Measurements from ENCODE around the gene ZNF202.
A peak's percentile ranks its signal among the peaks of the same experiment; 100 is the strongest.

Gene ZNF202

DNA sequence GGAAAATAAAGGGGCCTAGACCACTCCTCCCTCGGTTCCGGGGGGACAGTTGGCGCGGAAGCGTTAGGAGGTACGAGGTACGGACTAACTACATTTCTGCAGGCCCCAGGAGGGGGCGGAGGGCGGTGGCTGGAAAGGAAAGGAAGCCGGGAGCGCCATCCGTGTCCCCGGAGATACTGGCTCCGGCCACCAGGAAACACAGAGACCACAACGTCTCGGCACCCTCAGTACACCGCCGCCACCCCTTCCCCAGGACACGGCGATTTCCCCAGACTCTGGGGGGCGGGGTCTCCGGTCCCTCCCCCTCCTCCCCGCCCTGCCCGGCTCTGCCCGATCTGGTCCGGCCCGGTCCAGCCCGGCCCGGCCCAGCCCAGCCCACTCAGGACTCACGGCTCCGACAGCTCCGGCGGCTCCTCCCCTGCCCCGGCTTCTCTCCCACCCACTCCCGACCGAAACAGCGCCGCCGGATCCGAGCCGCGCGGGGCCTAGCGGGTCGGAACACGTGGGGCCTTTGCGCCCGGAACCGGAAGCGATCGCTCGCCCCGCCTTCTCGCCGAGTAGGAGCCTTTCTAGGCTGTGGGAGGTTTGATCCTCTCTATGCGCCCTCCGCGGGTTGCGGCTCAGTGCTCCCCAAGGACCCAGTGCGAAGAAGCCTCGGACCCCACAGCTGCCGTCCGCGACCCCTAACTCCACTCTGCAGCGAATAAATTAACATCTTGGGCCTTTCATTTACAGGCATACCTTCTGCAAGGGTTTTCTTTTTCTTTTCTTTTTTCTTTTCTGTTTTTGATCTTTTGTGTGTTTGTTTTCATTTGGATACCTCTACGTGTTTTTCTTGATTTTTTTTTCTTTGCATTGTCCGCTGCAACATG lies at the start of gene ZNF202:
ZNF202 (minus strand) TSS at position 502 of the 872 bp plus-strand sequence. CDS start 10,772 bp downstream, outside the sequence.
- Mint-ChIP-seq H3K4me1 (peaks cover 18 to 37% of the 10 kb centered on the region in 2 donors), H3K27me3 (peaks cover 7 to 19% of the 10 kb centered on the region in 2 donors), H3K4me3 (peak within 1 kb of the TSS; percentile 90 to 98), H3K9me3 (no peaks in the 10 kb centered on the region), H3K36me3 (peaks cover 10 to 16% of the 10 kb centered on the region in 2 donors), H3K27ac (peak within 1 kb of the TSS; percentile 98)
- ATAC-seq (replicated peaks) (peak; percentile 99), DNase-seq (peak; percentile 88)

DNA sequence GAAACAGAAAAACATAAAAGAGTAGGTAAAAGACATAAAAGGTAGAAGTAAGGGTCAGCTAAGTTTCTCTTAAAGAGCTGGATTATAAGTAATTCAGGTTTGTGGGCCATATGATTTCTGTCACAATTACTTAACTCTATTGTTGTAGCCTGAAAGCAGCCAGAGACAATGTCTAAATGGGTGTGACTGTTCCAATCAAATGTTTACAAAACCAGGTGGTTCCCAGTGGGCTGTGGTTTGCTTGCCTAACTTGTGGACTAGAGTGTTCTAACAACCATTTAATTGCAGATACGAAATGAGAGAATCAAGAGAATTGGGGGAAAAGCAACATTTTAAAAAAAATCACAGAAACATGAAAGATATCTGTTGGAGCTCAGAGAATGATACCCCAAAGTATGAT lies 42.1 kb upstream of the ZNF202 start:
- H3K9me3 Mint-ChIP-seq, result peaks cover 0 to 1% of the 10 kb centered on the region in 2 donors
- no peak overlapping the region for H3K27ac Mint-ChIP-seq
- no peak overlapping the region for H3K4me3 Mint-ChIP-seq
- DNase-seq (no peak), ATAC-seq (replicated peaks) (no peak)
- no peaks in the 10 kb centered on the region for H3K36me3 Mint-ChIP-seq
- peaks cover 9 to 10% of the 10 kb centered on the region in 2 donors for H3K27me3 Mint-ChIP-seq
- no peaks in the 10 kb centered on the region for H3K4me1 Mint-ChIP-seq

DNA sequence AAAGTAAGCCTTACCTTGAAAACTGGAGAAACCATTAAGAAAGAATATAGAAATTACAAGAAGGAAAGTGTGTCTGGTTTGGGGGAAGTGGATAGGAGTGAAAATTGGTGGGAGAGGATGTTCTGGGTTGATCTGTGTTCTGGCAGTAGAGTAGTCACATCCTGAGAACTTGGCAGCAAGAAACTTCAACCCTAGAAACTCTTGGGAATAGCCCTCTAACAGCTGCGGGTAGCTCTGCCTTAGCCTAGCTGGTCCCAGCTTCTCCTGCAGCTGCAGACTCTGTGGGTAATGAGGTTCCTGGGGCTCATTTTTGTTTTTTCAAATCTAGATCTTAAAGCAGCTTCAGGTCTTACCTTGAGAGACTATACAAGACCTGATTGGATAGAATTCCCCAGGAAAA lies 37.1 kb upstream of the ZNF202 start:
- Mint-ChIP-seq H3K27ac (no peak overlapping the region), H3K4me3 (no peak overlapping the region), H3K4me1 (no peaks in the 10 kb centered on the region)

DNA sequence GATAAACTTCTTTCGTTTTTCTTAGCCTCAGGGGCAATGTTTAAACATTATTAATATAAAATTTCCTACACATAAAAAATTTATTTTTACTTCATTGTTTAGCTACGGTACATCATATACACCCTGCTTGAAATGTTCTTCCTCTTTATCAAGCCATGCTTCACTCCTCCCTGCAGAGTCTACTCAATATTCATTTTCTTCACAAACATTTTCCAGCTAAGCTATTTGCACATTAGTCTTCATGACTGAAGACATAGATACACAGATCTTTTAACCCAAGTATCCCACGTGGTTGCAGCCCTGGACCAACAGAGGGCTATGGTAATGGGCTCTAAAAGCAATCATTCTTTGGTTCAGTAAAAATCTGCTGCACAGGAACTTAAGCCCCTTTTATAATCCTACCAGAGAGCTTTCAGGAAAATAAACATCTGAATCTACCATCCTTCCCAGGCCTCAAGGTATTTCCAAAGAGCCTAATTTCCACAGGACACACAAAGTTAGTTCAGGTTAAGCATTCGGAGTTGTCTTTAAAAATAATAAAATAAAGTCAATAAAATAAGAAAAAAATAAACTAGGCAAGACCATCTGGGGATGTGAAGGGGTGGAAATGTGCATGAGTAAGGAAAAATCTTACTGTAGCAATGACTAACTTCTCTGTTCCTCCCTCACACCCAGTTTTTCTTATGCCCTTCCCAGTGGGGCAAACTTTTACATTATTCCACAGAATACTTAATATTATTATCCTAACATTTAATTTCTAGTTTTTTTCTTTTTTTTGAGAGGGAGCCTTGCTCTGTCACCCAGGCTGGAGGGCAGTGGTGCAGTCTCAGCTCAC lies 34.5 kb upstream of the ZNF202 start:
- Mint-ChIP-seq H3K27ac (no peak overlapping the region), H3K4me1 (no peaks in the 10 kb centered on the region), H3K9me3 (peaks cover 3 to 6% of the 10 kb centered on the region in 2 donors), H3K4me3 (no peak overlapping the region), H3K36me3 (no peaks in the 10 kb centered on the region), H3K27me3 (peaks cover 11 to 14% of the 10 kb centered on the region in 2 donors)
- DNase-seq (no peak), ATAC-seq (replicated peaks) (no peak)

More for the DNA sequence above, 37.1 kb upstream of the ZNF202 start:
- Mint-ChIP-seq H3K36me3 (no peaks in the 10 kb centered on the region), H3K27me3 (peaks cover 14 to 15% of the 10 kb centered on the region in 2 donors), H3K9me3 (no peaks in the 10 kb centered on the region)
- ATAC-seq (replicated peaks), result no peak
- no peak for DNase-seq

DNA sequence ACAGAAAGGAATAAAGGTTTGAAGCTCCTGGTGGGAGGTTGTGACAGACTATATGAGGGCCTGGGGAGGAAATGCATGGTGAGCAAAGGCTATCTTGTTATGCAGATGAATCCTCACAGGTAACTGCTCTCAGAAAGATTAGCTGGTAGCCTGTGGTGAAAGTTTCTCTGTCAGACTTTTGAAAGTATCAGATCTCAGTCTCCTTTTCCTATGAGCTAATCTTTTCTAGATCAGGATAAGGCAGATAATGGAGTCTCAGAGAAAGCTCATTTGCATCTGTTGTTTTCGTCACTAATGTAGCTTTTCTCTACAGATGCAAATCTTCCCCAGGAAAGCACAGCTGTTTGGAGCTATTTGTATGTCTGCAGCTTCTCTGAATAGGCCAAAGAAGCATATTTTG lies 33.8 kb upstream of the ZNF202 start:
- Mint-ChIP-seq H3K27me3 (peaks cover 10 to 14% of the 10 kb centered on the region in 2 donors), H3K27ac (no peak overlapping the region), H3K36me3 (no peaks in the 10 kb centered on the region), H3K9me3 (peaks cover 3 to 6% of the 10 kb centered on the region in 2 donors), H3K4me3 (no peak overlapping the region), H3K4me1 (no peaks in the 10 kb centered on the region)
- DNase-seq, result no peak
- no peak for ATAC-seq (replicated peaks)

DNA sequence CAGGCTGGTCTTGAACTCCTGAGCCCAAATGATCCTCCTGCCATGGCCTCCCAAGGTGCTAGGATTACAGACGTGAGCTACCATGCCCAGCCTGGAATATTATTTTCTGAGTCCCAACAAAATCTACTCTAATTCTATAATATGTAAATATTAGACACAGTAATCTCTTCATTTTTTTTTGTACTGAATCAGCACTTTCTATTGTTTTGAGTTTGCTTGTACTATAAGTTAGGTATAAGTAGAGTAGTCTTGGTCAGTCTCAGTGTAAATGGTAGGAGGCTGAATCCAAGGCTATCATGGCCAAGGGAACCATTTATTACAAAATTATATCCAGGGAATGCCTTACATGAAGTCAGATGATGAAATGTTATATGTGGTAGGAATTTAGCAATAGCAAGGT lies 32.5 kb upstream of the ZNF202 start:
- Mint-ChIP-seq H3K4me1 (no peaks in the 10 kb centered on the region), H3K9me3 (peaks cover 3 to 6% of the 10 kb centered on the region in 2 donors), H3K27ac (no peak overlapping the region), H3K27me3 (peaks cover 6 to 9% of the 10 kb centered on the region in 2 donors), H3K36me3 (no peaks in the 10 kb centered on the region), H3K4me3 (no peak overlapping the region)
- ATAC-seq (replicated peaks), result no peak
- no peak for DNase-seq

DNA sequence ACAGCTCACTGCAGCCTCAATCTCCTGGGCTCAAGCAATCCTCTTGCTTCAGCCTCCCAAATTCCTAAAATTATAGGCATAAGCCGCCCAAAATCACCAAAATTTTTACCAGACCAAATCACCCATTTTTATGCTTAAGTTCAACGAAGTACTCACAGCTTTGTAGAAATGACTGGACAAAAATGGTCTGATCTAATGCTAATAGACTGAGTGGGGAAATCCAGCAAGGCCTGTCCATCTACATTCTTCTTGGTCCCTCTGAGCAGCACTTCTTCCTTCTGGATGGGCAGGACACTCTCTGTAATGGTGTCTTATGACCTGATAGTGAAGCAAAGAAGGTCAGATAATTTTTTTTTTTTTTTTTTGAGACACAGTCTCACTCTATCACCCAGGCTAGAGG lies 31.6 kb upstream of the ZNF202 start:
- H3K27ac Mint-ChIP-seq, result no peak overlapping the region
- DNase-seq (no peak), ATAC-seq (replicated peaks) (no peak)
- H3K9me3 Mint-ChIP-seq, result peaks cover 3 to 6% of the 10 kb centered on the region in 2 donors
- no peaks in the 10 kb centered on the region for H3K36me3 Mint-ChIP-seq
- peaks cover 6 to 7% of the 10 kb centered on the region in 2 donors for H3K27me3 Mint-ChIP-seq
- H3K4me1 Mint-ChIP-seq, result no peaks in the 10 kb centered on the region
- H3K4me3 Mint-ChIP-seq, result no peak overlapping the region

DNA sequence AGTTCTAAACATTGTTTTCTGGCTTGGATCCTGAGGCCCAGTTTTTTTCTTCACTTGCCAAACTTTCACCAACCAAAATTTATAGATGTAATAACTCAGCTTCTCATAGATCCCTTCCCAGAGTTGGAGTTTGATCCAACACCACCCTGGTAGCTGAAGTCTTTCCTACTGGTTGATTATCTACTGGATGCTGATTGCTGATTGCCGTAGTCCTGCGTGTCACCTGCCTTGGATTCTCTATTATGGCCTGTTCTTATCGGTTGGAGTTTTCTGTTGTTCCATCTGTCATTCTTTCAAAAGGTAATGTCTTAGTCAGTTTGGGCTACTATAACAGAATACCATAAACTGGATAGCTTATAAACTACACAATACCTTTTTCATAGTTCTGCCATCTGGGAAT lies 30.2 kb upstream of the ZNF202 start:
- DNase-seq (no peak), ATAC-seq (replicated peaks) (no peak)
- Mint-ChIP-seq H3K4me3 (no peak overlapping the region), H3K9me3 (peaks cover 3 to 6% of the 10 kb centered on the region in 2 donors), H3K36me3 (no peaks in the 10 kb centered on the region), H3K27ac (no peak overlapping the region), H3K4me1 (no peaks in the 10 kb centered on the region), H3K27me3 (peaks cover 13 to 14% of the 10 kb centered on the region in 2 donors)

DNA sequence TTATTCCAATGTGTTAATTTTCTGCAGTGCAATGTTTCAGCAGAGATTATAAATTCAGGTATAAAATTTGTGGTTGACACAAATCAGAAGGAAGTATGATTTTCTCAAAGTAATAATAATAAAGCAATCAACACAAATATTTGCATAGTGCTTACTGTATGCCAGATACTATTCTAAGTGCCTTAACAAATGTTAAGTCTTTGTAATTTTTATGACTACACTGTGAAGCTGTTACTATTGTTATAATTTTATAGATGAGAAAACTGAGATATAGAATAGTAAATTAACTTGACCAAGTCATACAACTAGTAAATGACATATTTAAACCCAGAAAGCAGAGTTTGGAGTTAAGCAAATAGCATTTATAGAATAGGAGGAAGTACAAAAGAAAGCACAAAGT lies 29.3 kb upstream of the ZNF202 start:
- ATAC-seq (replicated peaks), result no peak
- Mint-ChIP-seq H3K4me3 (no peak overlapping the region), H3K9me3 (peaks cover 3 to 6% of the 10 kb centered on the region in 2 donors)

DNA sequence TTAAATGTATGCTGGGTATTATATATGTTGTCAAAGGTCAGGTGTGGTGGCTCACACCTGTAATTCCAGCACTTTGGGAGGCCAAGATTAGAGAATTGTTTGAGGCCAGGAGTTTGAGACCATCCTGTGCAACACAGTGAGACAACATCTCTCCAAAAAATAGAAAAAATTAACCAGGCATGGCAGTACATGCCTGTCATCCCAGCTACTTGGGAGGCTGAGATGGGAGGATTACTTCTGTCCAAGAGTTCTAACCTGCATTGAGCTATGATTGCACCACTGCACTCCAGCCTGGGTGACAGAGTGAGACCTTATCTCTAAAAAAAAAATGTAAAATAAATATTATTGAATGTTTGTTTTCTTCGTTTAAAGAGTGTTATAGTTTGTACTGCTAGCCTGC lies 24.1 kb upstream of the ZNF202 start:
- Mint-ChIP-seq H3K9me3 (peaks cover 13 to 21% of the 10 kb centered on the region in 2 donors), H3K36me3 (peaks cover 3 to 4% of the 10 kb centered on the region in 2 donors), H3K4me1 (no peaks in the 10 kb centered on the region), H3K4me3 (no peak overlapping the region), H3K27me3 (peaks cover 17 to 32% of the 10 kb centered on the region in 2 donors), H3K27ac (no peak overlapping the region)
- DNase-seq (no peak), ATAC-seq (replicated peaks) (no peak)

More for the DNA sequence above, 29.3 kb upstream of the ZNF202 start:
- no peaks in the 10 kb centered on the region for H3K4me1 Mint-ChIP-seq
- H3K27ac Mint-ChIP-seq, result no peak overlapping the region
- DNase-seq, result no peak
- H3K36me3 Mint-ChIP-seq, result no peaks in the 10 kb centered on the region
- H3K27me3 Mint-ChIP-seq, result peaks cover 13 to 14% of the 10 kb centered on the region in 2 donors

DNA sequence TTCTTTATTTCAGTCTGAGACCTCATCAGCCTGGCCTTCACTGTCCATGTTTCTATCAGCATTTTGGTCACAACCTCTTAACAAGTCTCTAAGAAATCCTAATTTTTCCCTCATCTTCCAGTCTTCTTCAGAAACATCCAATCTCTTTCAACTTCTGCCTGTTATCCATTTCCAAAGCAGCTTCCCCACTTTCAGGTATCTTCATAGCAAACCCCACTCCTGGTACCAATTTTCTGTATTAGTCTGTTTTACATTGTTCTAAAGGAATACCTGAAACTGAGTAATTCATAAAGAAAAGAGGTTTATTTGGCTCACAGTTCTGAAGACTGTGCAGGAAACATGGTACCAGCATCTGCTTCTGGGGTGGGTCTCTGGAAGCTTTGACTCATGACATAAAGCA lies 21.0 kb upstream of the ZNF202 start:
- peaks cover 3 to 4% of the 10 kb centered on the region in 2 donors for H3K36me3 Mint-ChIP-seq
- no peak overlapping the region for H3K4me3 Mint-ChIP-seq
- H3K27me3 Mint-ChIP-seq, result peaks cover 6 to 29% of the 10 kb centered on the region in 2 donors
- peaks cover 13 to 21% of the 10 kb centered on the region in 2 donors for H3K9me3 Mint-ChIP-seq
- H3K27ac Mint-ChIP-seq, result no peak overlapping the region
- DNase-seq (no peak), ATAC-seq (replicated peaks) (no peak)
- H3K4me1 Mint-ChIP-seq, result no peaks in the 10 kb centered on the region

DNA sequence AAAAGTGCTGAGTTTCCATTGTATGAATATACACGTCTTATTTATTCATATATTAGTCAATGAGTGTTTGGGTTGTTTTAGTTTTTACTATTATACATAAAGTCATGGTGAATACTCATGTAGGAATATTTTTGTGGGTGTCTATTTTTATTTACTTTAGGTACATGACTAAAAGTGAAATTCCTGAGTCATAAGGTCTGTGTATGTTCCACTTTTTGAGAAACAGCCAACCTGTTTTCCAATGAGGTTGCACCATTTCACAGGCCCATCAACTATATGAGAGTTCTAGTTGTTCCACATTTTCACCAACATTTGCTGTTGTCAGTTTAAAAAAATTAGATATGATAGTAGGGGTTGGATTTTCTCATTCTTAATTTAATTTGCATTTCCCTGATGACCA lies 19.4 kb upstream of the ZNF202 start:
- Mint-ChIP-seq H3K27me3 (peaks cover 7 to 39% of the 10 kb centered on the region in 2 donors), H3K36me3 (peaks cover 3 to 4% of the 10 kb centered on the region in 2 donors), H3K4me1 (peaks cover 0 to 3% of the 10 kb centered on the region in 2 donors), H3K9me3 (peaks cover 13 to 21% of the 10 kb centered on the region in 2 donors), H3K4me3 (no peak overlapping the region), H3K27ac (no peak overlapping the region)
- peak in 1 of 2 donors; percentile 20 for ATAC-seq (replicated peaks)
- no peak for DNase-seq

DNA sequence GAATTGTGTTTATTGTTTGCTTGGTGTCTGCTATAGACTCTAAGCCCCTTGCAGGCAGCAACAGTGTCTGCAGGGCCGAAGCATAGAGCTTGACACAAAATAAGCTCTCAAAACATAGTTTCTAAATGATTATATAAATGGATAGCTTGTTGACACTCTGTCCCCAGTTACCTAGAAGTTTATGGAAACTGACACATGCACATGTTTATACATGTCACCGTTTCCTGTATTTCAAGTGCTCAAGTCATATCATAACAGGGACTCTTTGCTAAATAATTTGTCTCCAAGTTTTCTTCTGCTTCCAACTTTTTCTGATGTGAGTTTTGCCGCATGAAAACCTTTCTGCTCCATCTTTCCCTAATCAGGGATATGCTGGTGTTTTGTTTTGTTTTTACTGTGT lies 16.5 kb upstream of the ZNF202 start:
- no peak for ATAC-seq (replicated peaks)
- no peak overlapping the region for H3K27ac Mint-ChIP-seq
- H3K4me3 Mint-ChIP-seq, result no peak overlapping the region
- peaks cover 3 to 6% of the 10 kb centered on the region in 2 donors for H3K36me3 Mint-ChIP-seq
- peaks cover 3 to 6% of the 10 kb centered on the region in 2 donors for H3K4me1 Mint-ChIP-seq
- peaks cover 13 to 28% of the 10 kb centered on the region in 2 donors for H3K27me3 Mint-ChIP-seq
- no peak for DNase-seq
- H3K9me3 Mint-ChIP-seq, result peaks cover 10 to 11% of the 10 kb centered on the region in 2 donors

DNA sequence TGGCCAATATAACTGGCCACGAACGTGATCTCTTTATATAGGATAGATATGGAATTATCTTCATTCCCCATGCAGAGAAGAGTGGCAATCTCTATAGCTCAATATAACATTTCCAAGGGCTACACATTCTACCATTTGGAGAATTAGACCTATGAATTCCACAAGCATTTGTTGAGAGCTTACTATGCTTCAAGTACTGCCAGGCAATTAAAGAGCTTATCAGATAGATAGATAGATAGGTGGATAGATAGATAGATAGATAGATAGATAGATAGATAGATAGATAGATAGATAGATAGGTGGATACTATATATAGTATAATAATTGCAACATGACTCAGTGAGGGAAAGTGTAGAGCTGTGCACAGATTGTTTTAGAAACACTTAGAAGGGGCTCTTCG lies 14.4 kb upstream of the ZNF202 start:
- DNase-seq (no peak), ATAC-seq (replicated peaks) (no peak)
- H3K9me3 Mint-ChIP-seq, result peaks cover 0 to 1% of the 10 kb centered on the region in 2 donors
- H3K4me3 Mint-ChIP-seq, result no peak overlapping the region
- peaks cover 3 to 6% of the 10 kb centered on the region in 2 donors for H3K4me1 Mint-ChIP-seq
- H3K36me3 Mint-ChIP-seq, result peaks cover 0 to 2% of the 10 kb centered on the region in 2 donors
- no peak overlapping the region for H3K27ac Mint-ChIP-seq
- peaks cover 27 to 38% of the 10 kb centered on the region in 2 donors for H3K27me3 Mint-ChIP-seq

All from stimulated activated naive B cell treated with anti-CD40 and anti-IgM and Interleukin-4, amounts not matched to agents 10 μg/mL and 1 μg/mL and 100 μg/mL, for 72 hours (primary cell).